CD14-positive monocyte (primary cell): ENCODE measurements around the gene PRMT2. TPM values are rescaled to one million over a fixed set of nuclear protein-coding genes. Genes with fewer than 3 reads are reported as not detected.

Source experiments
- DNase-seq, 3 donors: peaks; one replicate each; pipeline ENCODE4 v3.0.0-alpha.2; 2011 to 2022
- H2AFZ ChIP-seq: 2 replicates; pipeline ENCODE4 v1.6.0; 2012; ENCODE audit warnings: mild to moderate bottlenecking, low read depth, low read length, inconsistent platforms; ENCODE audit not compliant: insufficient read depth, poor library complexity, severe bottlenecking
- H3K27ac ChIP-seq, 2 donors: 1 replicate in 1 of 2; 2 replicates in 1 of 2; pipeline ENCODE4 v1.5.1; 2012 to 2013; ENCODE audit warnings: low read length in 2 of 2, control low read depth in 1 of 2, inconsistent platforms in 1 of 2, low read depth in 1 of 2, mild to moderate bottlenecking in 1 of 2
- H3K27me3 ChIP-seq, 2 donors: one replicate each; pipeline versions ENCODE4 v1.6.0 to v1.6.1; 2011 to 2013; ENCODE audit warnings: low read length in 2 of 2; ENCODE audit not compliant: control insufficient read depth in 2 of 2, insufficient read depth in 2 of 2
- H3K36me3 ChIP-seq, 2 donors: replicated peaks in 1 of 2; 1 replicate in 1 of 2; 2 replicates in 1 of 2; pipeline versions ENCODE4 v1.5.1 to v1.6.1; 2012 to 2013; ENCODE audit warnings: low read length in 2 of 2, control low read depth in 1 of 2, inconsistent platforms in 1 of 2, mild to moderate bottlenecking in 1 of 2; ENCODE audit not compliant: insufficient read depth in 2 of 2, control insufficient read depth in 1 of 2
- H3K4me1 ChIP-seq, 2 donors: 1 replicate in 1 of 2; 2 replicates in 1 of 2; pipeline versions ENCODE4 v1.5.1 to v1.6.1; 2012 to 2013; ENCODE audit warnings: low read length in 2 of 2, control low read depth in 1 of 2, inconsistent platforms in 1 of 2, mild to moderate bottlenecking in 1 of 2, moderate library complexity in 1 of 2; ENCODE audit not compliant: insufficient read depth in 2 of 2, control insufficient read depth in 1 of 2
- H3K4me2 ChIP-seq: replicated peaks from 2 replicates; pipeline ENCODE3; 2012; ENCODE audit warnings: low read length, moderate library complexity, mild to moderate bottlenecking; ENCODE audit not compliant: poor library complexity, severe bottlenecking; ENCODE audit errors: extremely low read depth
- H3K4me3 ChIP-seq, 3 experiments: fragments of 200-600 bp in 1 of 3; sonication (generic) in 1 of 3; replicated peaks in 1 of 3; 1 replicate in 2 of 3; 2 replicates in 1 of 3; pipeline ENCODE4 v1.5.1; 2011 to 2013; ENCODE audit warnings: low read length in 3 of 3, mild to moderate bottlenecking in 3 of 3, control low read depth in 2 of 3, low read depth in 2 of 3, inconsistent platforms in 1 of 3, moderate library complexity in 1 of 3
- H3K79me2 ChIP-seq: 2 replicates; pipeline ENCODE4 v1.6.0; 2012; ENCODE audit warnings: mild to moderate bottlenecking, control low read depth, inconsistent platforms, low read length, moderate library complexity; ENCODE audit not compliant: insufficient read depth
- H3K9ac ChIP-seq: 2 replicates; pipeline ENCODE4 v1.6.0; 2017; ENCODE audit warnings: low read length, mild to moderate bottlenecking; ENCODE audit not compliant: insufficient read depth, poor library complexity, severe bottlenecking
- H3K9me3 ChIP-seq, 2 donors: replicated peaks in 1 of 2; 1 replicate in 1 of 2; 2 replicates in 1 of 2; pipeline versions ENCODE4 v1.5.1 to v1.6.1; 2012 to 2013; ENCODE audit warnings: low read length in 2 of 2, control low read depth in 1 of 2; ENCODE audit not compliant: control insufficient read depth in 1 of 2, insufficient read depth in 1 of 2
- H4K20me1 ChIP-seq: 2 replicates; pipeline ENCODE4 v1.6.0; 2012; ENCODE audit warnings: mild to moderate bottlenecking, low read length, control low read depth, moderate library complexity; ENCODE audit not compliant: insufficient read depth
- H3K27ac Mint-ChIP-seq, 7 donors: one replicate each; pipeline ENCODE4 v1.8.0; 2020; ENCODE audit warnings: mild to moderate bottlenecking in 7 of 7, mixed read lengths in 7 of 7, moderate library complexity in 6 of 7, inconsistent platforms in 2 of 7
- H3K27me3 Mint-ChIP-seq, 3 donors: one replicate each; pipeline ENCODE4 v1.8.0; 2021 to 2022; ENCODE audit warnings: low read depth in 3 of 3, mild to moderate bottlenecking in 3 of 3, mixed read lengths in 3 of 3, moderate library complexity in 3 of 3, inconsistent platforms in 1 of 3
- H3K36me3 Mint-ChIP-seq, 2 donors: one replicate each; pipeline ENCODE4 v1.8.0; 2020; ENCODE audit warnings: mixed read lengths in 2 of 2, inconsistent platforms in 1 of 2, mild to moderate bottlenecking in 1 of 2
- H3K4me1 Mint-ChIP-seq: one replicate; pipeline ENCODE4 v1.8.0; 2020; ENCODE audit warnings: mild to moderate bottlenecking, mixed read lengths
- H3K4me3 Mint-ChIP-seq, 2 donors: one replicate each; pipeline ENCODE4 v1.8.0; 2020; ENCODE audit warnings: mild to moderate bottlenecking in 2 of 2, mixed read lengths in 2 of 2, moderate library complexity in 1 of 2
- H3K9me3 Mint-ChIP-seq, 7 donors: one replicate each; pipeline ENCODE4 v1.8.0; 2020 to 2022; ENCODE audit warnings: mixed read lengths in 7 of 7, mild to moderate bottlenecking in 6 of 7, moderate library complexity in 6 of 7, inconsistent platforms in 2 of 7
- WGBS: methylation state at CpG from one replicate; pipeline ENCODE4 v1.1.5; 2013; ENCODE audit warnings: missing lambda C conversion rate; ENCODE audit not compliant: insufficient coverage; 5-methylcytosine and 5-hydroxymethylcytosine counted together
- intact Hi-C, 2 donors: fragments of 100-400 bp; cut with micrococcal nuclease; formaldehyde crosslinking; loops; one replicate each; pipeline versions ENCODE4 v1.15.0 to v1.15.1; 2023
- polyA plus RNA-seq, 3 donors: library from polyadenylated mRNA; depleted of rRNA in 1 of 3; unstranded in 2 of 3; stranded (reverse) in 1 of 3; fragments of 300-500 nt in 2 of 3; fragments of >200 nt in 1 of 3; fragmentation: Illumina TruSeq in 2 of 3; gene quantifications; 1 replicate in 2 of 3; 2 replicates in 1 of 3; pipeline ENCODE4 v1.2.3, GENCODE V29; 2012 to 2021
- TF ChIP-seq, protein P1 (sequence below): fragments of 200-600 bp; IDR thresholded peaks from one replicate; pipeline ENCODE4 v1.8.0; 2022; ENCODE audit warnings: antibody characterized with exemption, mild to moderate bottlenecking

PRMT2 gene
- polyA plus RNA-seq, 3 donors, result 71.5 to 106 (median 77.2) TPM

DNA sequence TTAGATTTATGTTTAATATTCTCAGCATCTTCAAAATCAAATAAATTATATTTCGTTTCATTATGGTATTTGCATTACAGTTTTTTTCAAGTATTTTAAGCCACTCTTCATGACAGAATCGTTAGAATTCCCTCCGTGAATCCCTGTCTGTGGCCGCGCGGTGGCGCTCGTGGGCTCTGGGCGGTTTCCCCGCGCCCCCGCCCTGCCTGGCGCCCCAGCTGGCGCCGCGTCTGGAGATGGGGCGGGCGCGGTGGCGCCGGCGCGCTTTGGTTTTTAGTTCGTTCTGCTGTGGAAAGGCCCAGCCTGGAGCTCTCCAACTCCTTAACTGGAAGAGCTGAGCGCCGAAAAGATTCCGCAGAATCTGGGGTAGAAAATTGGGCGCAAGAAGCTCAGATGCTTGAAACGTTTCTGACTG is 25.7 kb downstream of the PRMT2 start:
- WGBS, result 56% methylated on average over 28 of the region's 29 CpGs
- Mint-ChIP-seq H3K27ac (no peak overlapping the region), H3K9me3 (peaks cover 0 to 8% (median under 1%) of the 10 kb centered on the region in 7 donors), H3K4me1 (peaks cover 2% of the 10 kb centered on the region), H3K36me3 (peaks cover 58 to 81% of the 10 kb centered on the region in 2 donors), H3K27me3 (peaks cover 0 to 4% (median 2%) of the 10 kb centered on the region in 3 donors), H3K4me3 (no peak overlapping the region)
- TF ChIP-seq, protein P1, sequence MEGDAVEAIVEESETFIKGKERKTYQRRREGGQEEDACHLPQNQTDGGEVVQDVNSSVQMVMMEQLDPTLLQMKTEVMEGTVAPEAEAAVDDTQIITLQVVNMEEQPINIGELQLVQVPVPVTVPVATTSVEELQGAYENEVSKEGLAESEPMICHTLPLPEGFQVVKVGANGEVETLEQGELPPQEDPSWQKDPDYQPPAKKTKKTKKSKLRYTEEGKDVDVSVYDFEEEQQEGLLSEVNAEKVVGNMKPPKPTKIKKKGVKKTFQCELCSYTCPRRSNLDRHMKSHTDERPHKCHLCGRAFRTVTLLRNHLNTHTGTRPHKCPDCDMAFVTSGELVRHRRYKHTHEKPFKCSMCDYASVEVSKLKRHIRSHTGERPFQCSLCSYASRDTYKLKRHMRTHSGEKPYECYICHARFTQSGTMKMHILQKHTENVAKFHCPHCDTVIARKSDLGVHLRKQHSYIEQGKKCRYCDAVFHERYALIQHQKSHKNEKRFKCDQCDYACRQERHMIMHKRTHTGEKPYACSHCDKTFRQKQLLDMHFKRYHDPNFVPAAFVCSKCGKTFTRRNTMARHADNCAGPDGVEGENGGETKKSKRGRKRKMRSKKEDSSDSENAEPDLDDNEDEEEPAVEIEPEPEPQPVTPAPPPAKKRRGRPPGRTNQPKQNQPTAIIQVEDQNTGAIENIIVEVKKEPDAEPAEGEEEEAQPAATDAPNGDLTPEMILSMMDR, result peak; percentile 84
- peaks cover 12% of the 10 kb centered on the region for H4K20me1 ChIP-seq
- no peaks in the 10 kb centered on the region for H3K9me3 ChIP-seq
- no peaks in the 10 kb centered on the region for H3K79me2 ChIP-seq
- no peak overlapping the region for H3K9ac ChIP-seq
- DNase-seq, result peak; percentile 6 to 24 (median 7)
- peak overlapping the region in 1 of 3 experiments; percentile 34 for H3K4me3 ChIP-seq
- H3K27me3 ChIP-seq, result no peaks in the 10 kb centered on the region
- H3K27ac ChIP-seq, result no peak overlapping the region
- H3K4me1 ChIP-seq, result no peaks in the 10 kb centered on the region
- H3K4me2 ChIP-seq, result peak overlapping the region; percentile 59
- H3K36me3 ChIP-seq, result peaks cover 52 to 76% of the 10 kb centered on the region in 2 donors
- H2AFZ ChIP-seq, result no peak overlapping the region
- intact Hi-C loops, result no loop called here

DNA sequence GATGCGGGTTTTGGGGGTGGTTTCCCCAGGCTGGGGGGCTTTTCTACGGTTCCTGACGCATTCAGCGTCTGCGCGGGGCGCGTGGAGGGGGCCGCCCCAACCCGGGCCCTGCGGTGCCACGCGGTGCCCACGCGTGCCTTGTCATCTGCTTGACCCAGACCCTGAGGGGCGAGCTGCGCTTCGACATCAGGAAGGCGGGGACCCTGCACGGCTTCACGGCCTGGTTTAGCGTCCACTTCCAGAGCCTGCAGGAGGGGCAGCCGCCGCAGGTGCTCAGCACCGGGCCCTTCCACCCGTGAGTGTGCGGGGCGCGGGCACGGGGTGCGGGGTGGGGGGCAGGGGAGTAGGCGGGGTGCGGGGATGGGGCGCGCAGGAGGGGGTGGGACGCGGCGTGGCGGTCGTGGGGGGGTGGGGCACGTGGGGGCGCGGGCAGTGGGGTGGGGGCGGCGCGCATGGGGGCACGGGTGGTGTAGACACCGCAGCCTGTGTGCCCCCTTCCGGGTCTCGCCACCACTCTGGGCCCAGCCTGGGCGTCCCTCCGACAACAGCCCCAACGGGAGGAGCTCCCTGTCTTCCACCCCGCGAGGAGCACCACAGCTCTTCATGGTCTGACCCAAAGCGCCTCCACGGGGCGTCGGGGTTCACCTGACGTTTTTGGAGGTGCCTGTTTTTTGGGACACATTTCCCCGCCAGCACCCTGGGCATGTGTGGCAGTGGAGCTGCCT is 26.3 kb downstream of the PRMT2 start:
- H3K27me3 Mint-ChIP-seq, result peaks cover 5 to 9% (median 8%) of the 10 kb centered on the region in 3 donors
- Histone ChIP-seq H3K4me3 (peak overlapping the region in 1 of 3 experiments; percentile 34), H3K27me3 (peaks cover 0 to 4% of the 10 kb centered on the region in 2 donors), H3K79me2 (no peaks in the 10 kb centered on the region), H3K36me3 (peaks cover 48 to 70% of the 10 kb centered on the region in 2 donors), H3K9me3 (no peaks in the 10 kb centered on the region), H3K4me2 (peak overlapping the region; percentile 59), H4K20me1 (peaks cover 12% of the 10 kb centered on the region), H3K9ac (no peak overlapping the region), H3K4me1 (no peaks in the 10 kb centered on the region), H2AFZ (no peak overlapping the region), H3K27ac (no peak overlapping the region)
- WGBS, result 88% methylated on average over 37 of the region's 61 CpGs
- intact Hi-C loops, result no loop called here
- H3K4me1 Mint-ChIP-seq, result peaks cover 5% of the 10 kb centered on the region
- peaks cover 54 to 81% of the 10 kb centered on the region in 2 donors for H3K36me3 Mint-ChIP-seq
- H3K27ac Mint-ChIP-seq, result no peak overlapping the region
- peaks cover 0 to 8% (median 0%) of the 10 kb centered on the region in 7 donors for H3K9me3 Mint-ChIP-seq
- H3K4me3 Mint-ChIP-seq, result no peak overlapping the region
- TF ChIP-seq, protein P1, result no peak
- no peak for DNase-seq
